Stimulated activated memory B cell treated with anti-CD40 and anti-IgM and Interleukin-4, amounts not matched to agents 10 μg/mL and 1 μg/mL and 100 μg/mL, for 72 hours (primary cell): ENCODE results near the gene GNG2.

Experiments used
- ATAC-seq: fragments of 150-1000 bp; cut with Tn5 transposase; 2 replicates; pipeline ENCODE4 v1.10.0; 2021
- H3K27ac Mint-ChIP-seq: one replicate; pipeline ENCODE4 v1.8.0; 2022; ENCODE audit warnings: mild to moderate bottlenecking, mixed read lengths
- H3K27me3 Mint-ChIP-seq: one replicate; pipeline ENCODE4 v1.8.0; 2022; ENCODE audit warnings: mixed read lengths
- H3K36me3 Mint-ChIP-seq: one replicate; pipeline ENCODE4 v1.8.0; 2022; ENCODE audit warnings: mixed read lengths
- H3K4me1 Mint-ChIP-seq: one replicate; pipeline ENCODE4 v1.8.0; 2022; ENCODE audit warnings: mixed read lengths
- H3K4me3 Mint-ChIP-seq: one replicate; pipeline ENCODE4 v1.8.0; 2022; ENCODE audit warnings: mild to moderate bottlenecking, moderate library complexity, mixed read lengths
- H3K9me3 Mint-ChIP-seq: one replicate; pipeline ENCODE4 v1.8.0; 2022; ENCODE audit warnings: mixed read lengths

Gene GNG2

DNA sequence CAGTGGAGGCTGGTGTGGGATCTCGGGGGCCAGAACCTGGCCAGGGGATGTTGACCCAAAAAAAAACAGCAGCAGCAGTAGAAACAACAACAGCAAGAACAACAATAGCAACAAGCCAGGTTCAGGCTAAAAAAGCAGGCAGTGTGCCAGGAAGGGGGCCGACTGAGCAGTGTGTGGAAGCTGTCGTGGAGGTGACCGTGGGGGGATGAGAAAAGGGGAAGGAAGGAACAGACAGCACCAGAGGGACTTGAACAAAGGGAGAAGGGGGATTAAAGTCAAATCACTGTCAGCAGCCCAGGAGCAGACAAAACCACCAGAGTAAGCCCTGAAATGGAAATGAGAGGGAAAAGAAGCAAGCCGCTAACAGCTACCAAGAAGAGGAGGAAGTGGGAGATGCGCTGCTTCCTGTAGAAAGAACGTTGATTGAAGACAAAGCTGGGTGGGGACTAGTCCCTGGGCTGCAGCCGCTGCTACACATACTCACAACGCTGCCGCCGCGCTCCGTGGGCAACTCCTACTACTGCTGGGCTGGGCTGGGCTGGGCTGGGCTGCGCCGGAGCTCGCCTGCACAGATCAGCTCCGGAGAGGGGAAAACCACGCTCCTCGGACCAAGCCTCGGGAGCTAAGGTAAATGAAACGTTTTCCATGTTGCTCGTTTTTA lies at the start of gene GNG2:
Gene GNG2, plus strand, starts transcription at position 449 of the 661 bp plus-strand sequence. CDS start 90,067 bp downstream, outside the sequence.
- Mint-ChIP-seq H3K36me3 (no peaks in the 10 kb centered on the region), H3K27me3 (no peaks in the 10 kb centered on the region), H3K9me3 (no peaks in the 10 kb centered on the region), H3K27ac (peak within 1 kb of the TSS; percentile 75), H3K4me3 (peak within 1 kb of the TSS; percentile 94), H3K4me1 (peaks cover 51% of the 10 kb centered on the region)
- peak; percentile 98 for ATAC-seq

DNA sequence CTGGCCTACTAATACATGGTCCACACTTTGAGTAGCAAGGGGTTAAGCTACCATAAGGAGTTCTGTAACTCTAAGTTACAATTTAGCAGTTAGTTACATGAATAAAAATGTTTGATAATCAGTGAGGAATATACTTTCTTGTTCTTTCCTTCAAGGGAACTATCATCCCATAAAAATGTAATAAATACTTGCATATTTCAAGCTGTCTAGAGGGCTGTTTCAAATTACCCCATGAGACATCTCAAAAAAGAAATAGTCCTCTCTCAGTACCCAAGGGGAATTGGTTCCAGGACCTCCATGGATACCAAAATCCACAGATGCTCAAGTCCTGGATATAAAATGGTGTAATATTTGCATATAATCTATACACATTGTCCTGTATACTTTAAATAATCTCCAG lies 48.7 kb upstream of the GNG2 start:
- no peak for ATAC-seq
- Mint-ChIP-seq H3K27ac (no peak overlapping the region), H3K4me1 (no peaks in the 10 kb centered on the region), H3K4me3 (no peak overlapping the region), H3K36me3 (no peaks in the 10 kb centered on the region), H3K27me3 (no peaks in the 10 kb centered on the region), H3K9me3 (peaks cover 8% of the 10 kb centered on the region)

DNA sequence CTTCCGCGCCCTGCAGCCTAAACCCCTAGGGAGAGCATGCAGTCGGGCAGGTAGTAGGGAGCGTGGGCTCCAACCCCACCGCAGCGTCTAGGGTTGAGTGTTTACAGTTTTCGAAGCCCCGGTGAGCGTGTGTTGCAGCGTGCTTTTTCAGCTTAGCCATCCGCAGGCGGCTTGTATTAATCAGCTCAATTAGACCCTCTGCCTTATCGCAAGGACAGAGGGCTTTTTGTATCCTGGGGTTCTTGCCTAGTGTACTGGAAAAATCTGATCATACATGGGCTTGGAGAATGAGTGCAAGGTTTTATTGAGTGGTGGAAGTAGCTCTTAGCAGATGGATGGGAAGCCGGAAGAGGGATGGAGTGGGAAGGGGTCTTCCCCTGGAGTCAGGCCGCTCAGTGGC lies 44.4 kb upstream of the GNG2 start:
- Mint-ChIP-seq H3K36me3 (no peaks in the 10 kb centered on the region), H3K4me1 (peaks cover 15% of the 10 kb centered on the region), H3K27me3 (peaks cover 12% of the 10 kb centered on the region), H3K9me3 (no peaks in the 10 kb centered on the region), H3K27ac (no peak overlapping the region), H3K4me3 (no peak overlapping the region)
- ATAC-seq, result no peak

DNA sequence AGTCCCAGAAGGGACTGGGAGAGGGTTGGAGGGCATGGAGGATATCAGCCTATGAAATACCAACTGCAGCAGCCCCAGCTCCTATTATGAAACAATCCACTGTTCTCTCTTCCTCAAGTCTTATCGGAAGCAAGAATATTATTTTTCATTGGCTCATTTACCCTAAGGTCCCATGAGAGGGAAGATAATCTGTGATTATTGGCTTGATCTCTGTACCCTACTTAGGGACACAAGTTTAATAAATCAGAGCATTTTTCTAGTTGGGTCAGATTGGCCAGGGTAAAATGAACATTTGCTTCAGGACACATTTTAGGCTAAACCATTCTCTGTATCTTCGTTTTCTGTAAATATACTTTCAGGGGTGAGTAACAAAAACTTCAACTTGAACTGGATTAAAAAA lies 43.1 kb upstream of the GNG2 start:
- Mint-ChIP-seq H3K27me3 (peaks cover 12% of the 10 kb centered on the region), H3K9me3 (no peaks in the 10 kb centered on the region), H3K27ac (no peak overlapping the region), H3K36me3 (no peaks in the 10 kb centered on the region), H3K4me1 (peaks cover 15% of the 10 kb centered on the region), H3K4me3 (no peak overlapping the region)
- ATAC-seq, result no peak

DNA sequence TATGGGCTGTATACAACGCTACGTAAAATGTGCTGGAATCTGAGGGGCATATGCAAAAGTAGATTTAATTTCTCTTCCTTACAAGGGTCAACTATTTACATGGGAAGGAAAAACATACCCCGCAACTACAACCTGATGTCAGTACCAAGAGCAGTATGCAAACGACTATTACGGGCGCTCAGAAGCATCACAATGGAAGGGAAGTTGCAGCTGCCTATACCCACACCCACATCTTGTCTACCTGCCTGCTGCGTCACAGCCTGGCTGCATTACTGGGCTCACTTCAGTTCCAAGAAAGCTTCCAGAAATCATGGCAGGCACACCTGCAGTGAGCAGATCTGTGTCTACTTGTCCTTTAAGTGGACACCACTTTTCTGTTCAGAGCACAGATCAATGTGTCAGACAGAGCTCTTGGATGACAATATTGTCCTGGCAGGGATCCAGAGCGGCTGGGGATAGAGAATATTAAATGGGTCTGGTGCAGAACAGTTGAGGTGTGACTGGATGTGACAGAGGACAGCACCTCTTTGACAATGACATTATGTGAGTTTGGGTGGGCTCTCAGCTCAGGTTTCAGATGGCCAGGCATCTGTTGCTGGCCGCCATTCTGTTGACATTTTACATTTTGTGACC lies 41.5 kb upstream of the GNG2 start:
- H3K27ac Mint-ChIP-seq, result no peak overlapping the region
- ATAC-seq, result no peak
- peaks cover 12% of the 10 kb centered on the region for H3K27me3 Mint-ChIP-seq
- no peaks in the 10 kb centered on the region for H3K36me3 Mint-ChIP-seq
- no peak overlapping the region for H3K4me3 Mint-ChIP-seq
- H3K9me3 Mint-ChIP-seq, result no peaks in the 10 kb centered on the region
- peaks cover 15% of the 10 kb centered on the region for H3K4me1 Mint-ChIP-seq

DNA sequence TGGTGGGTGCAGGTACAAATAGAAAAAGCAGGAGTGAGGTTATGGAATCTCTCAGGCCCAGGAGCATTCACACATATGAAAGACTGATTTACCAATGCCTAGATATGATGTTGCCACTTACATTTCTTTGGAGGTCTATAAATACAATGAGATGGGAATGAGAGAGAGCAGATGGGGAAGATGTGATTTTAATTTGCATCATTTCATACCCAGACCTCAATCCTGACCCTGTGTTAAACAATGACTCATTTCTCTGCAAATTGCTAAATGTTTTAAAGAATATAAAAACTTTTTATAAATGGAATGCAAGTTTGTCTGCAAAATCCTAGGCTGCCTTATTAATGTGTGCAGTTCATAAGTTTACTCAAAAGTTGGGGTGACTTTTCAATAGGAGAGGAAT lies 38.6 kb upstream of the GNG2 start:
- Mint-ChIP-seq H3K9me3 (no peaks in the 10 kb centered on the region), H3K36me3 (no peaks in the 10 kb centered on the region), H3K4me3 (no peak overlapping the region), H3K27ac (no peak overlapping the region), H3K4me1 (peaks cover 15% of the 10 kb centered on the region), H3K27me3 (peaks cover 12% of the 10 kb centered on the region)
- no peak for ATAC-seq

DNA sequence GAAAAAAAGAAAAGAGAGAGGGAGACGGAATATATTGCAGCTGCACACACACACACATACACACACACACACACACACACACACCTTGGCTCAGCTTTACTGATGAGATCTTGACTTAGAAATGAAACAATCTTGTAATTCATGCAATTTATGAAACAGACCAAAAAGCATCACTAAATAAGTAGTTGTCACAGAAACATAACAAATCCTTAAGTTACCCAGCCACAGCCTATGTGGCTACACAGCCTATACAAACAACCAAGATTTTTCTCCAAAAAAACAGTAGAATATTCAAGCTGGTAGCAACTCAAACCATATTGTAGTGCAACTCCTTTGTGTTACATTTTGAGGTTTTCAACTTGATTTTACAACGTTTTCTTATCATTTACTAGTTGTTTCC lies 37.9 kb upstream of the GNG2 start:
- Mint-ChIP-seq H3K27ac (no peak overlapping the region), H3K4me1 (peaks cover 15% of the 10 kb centered on the region), H3K9me3 (no peaks in the 10 kb centered on the region), H3K36me3 (no peaks in the 10 kb centered on the region), H3K27me3 (peaks cover 12% of the 10 kb centered on the region), H3K4me3 (no peak overlapping the region)
- no peak for ATAC-seq

DNA sequence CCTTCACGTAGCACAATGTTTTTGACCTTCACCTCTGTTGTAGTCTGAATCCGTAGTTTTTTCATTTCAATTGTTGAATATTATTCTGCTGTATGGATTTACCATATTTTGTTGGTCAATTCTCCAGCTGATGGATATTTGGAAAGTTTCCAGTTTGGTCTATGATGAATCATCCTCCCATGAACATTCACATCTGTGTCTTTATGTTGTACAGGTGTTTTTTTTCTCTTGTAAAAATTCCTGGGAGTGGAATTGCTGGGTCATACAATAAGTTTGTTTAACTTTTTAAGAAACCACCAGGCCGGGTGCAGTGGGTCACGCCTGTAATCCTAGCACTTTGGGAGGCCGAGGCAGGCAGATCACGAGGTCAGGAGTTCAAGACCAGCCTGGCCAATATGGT lies 36.7 kb upstream of the GNG2 start:
- Mint-ChIP-seq H3K27me3 (peaks cover 3% of the 10 kb centered on the region), H3K27ac (no peak overlapping the region), H3K4me3 (no peak overlapping the region), H3K9me3 (no peaks in the 10 kb centered on the region), H3K4me1 (peaks cover 10% of the 10 kb centered on the region), H3K36me3 (no peaks in the 10 kb centered on the region)
- ATAC-seq, result no peak

DNA sequence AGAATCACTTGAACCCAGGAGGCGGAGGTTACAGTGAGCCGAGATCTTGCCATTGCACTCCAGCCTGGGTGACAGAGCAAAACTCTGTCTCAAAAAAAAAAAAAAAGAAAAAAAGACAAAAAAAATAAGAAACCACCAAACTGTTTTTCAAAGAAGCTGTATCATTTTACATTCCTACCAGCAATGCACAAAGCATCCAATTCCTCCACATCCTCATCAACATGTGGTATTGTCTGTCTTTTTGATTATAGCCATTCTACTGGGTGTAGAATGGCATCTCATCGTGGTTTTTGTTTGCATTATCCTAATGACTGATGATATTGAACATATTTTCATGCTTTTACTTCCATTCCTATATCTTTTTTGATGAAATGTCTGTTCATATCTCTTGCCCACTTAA lies 36.2 kb upstream of the GNG2 start:
- Mint-ChIP-seq H3K4me1 (peaks cover 6% of the 10 kb centered on the region), H3K36me3 (no peaks in the 10 kb centered on the region), H3K9me3 (no peaks in the 10 kb centered on the region), H3K4me3 (no peak overlapping the region), H3K27ac (no peak overlapping the region), H3K27me3 (no peaks in the 10 kb centered on the region)
- ATAC-seq, result no peak

DNA sequence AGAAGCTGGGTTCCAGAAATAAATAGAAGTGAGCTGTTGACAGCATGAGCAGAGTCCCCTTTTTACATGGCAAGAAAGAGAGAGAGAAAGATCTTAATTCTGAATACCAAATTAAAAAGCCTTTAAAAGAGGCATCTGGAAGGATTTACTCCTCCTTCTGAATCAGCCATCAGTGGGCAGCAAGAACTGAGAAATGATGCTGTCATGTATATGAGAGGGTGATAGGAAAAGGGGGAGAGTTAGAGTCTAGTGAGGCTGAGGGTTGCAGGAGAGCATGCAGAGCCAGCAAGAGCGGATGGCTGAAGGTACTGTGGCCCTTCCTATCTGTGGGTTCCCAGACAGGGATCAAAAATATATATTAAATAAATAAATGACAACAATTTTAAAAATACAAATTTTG lies 34.5 kb upstream of the GNG2 start:
- no peaks in the 10 kb centered on the region for H3K36me3 Mint-ChIP-seq

DNA sequence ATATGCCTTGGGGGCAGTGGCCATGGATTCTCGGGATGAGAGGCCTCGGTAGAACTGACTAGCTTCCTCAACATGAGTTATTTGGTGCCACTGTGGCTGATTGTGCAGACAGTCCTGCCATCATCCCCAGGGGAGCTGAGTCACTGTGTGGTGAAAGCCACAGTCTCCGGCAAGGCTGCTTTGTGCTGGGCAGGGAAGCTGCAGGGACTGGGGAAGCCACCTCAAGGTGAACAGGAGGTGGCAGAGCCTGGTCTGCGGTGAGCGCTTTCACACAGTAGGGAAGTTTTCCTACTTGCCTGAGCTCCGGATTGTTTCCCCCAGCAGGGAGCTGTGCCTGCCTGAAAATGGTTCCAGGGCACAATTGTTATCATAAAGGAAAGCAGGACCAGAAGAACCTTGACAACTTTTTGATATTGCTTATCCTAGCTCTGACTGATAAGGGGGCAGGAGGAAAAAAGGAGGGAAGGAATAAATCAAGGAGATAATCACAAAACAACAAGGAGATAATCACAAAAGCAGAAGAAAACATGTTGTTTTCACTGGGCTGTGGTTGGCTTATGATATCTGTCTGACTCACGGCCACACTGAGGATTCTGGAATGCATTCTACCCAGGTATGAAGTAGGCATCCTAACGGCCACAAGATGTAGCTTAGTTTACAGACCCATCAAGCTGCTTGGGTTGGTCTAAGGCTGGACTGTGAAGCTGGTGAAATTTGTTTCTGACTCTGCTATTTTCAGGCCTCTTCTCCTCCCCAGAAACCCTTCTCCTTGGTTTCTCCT lies 32.2 kb upstream of the GNG2 start:
- Mint-ChIP-seq H3K9me3 (no peaks in the 10 kb centered on the region), H3K4me1 (no peaks in the 10 kb centered on the region), H3K36me3 (no peaks in the 10 kb centered on the region), H3K27me3 (no peaks in the 10 kb centered on the region), H3K27ac (no peak overlapping the region), H3K4me3 (no peak overlapping the region)
- ATAC-seq, result peak; percentile 100

More for the DNA sequence above, 34.5 kb upstream of the GNG2 start:
- Mint-ChIP-seq H3K4me3 (no peak overlapping the region), H3K27me3 (no peaks in the 10 kb centered on the region), H3K27ac (no peak overlapping the region), H3K9me3 (no peaks in the 10 kb centered on the region), H3K4me1 (no peaks in the 10 kb centered on the region)
- ATAC-seq, result no peak

DNA sequence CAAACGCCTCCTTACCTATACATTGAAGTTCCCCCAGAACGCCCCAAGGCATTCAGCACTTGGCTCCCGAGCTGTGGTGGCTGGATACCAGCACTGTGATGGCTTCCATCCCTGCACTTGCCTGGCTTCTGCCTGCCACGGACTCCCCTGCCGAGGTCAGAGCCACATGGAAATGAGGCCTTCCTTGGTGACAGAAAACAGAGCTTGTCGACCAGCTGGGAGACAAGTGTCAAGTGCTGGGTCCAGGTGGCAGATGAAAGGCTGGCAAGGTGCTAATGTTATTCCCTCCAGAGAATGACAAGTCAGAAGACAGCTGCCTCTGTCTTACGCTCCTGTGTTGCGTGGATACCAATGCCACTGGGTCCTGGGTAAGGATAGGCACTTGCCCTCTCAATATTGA lies 26.2 kb upstream of the GNG2 start:
- Mint-ChIP-seq H3K4me1 (no peaks in the 10 kb centered on the region), H3K4me3 (no peak overlapping the region), H3K9me3 (no peaks in the 10 kb centered on the region), H3K27ac (no peak overlapping the region), H3K27me3 (no peaks in the 10 kb centered on the region), H3K36me3 (no peaks in the 10 kb centered on the region)
- ATAC-seq, result no peak

DNA sequence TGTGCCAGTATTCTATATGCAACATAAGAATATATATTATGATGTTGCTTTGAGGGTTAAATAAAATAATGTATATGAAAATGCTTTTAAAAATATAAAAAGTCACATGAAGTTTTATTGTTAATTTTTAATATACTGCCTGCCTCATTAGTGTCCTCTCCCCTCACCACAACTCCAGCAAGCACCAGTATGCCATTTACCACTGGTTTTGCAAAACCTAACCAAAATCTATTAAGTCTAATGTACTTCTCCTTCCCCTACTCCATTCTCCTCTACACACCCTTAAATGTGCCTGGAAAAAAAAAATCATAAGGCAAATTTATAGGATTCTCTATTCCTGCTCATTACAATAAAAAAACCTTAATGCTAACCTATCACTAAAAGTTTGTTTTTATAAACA lies 24.0 kb upstream of the GNG2 start:
- ATAC-seq, result no peak
- Mint-ChIP-seq H3K4me1 (no peaks in the 10 kb centered on the region), H3K36me3 (no peaks in the 10 kb centered on the region), H3K9me3 (no peaks in the 10 kb centered on the region), H3K27ac (no peak overlapping the region), H3K27me3 (no peaks in the 10 kb centered on the region), H3K4me3 (no peak overlapping the region)

DNA sequence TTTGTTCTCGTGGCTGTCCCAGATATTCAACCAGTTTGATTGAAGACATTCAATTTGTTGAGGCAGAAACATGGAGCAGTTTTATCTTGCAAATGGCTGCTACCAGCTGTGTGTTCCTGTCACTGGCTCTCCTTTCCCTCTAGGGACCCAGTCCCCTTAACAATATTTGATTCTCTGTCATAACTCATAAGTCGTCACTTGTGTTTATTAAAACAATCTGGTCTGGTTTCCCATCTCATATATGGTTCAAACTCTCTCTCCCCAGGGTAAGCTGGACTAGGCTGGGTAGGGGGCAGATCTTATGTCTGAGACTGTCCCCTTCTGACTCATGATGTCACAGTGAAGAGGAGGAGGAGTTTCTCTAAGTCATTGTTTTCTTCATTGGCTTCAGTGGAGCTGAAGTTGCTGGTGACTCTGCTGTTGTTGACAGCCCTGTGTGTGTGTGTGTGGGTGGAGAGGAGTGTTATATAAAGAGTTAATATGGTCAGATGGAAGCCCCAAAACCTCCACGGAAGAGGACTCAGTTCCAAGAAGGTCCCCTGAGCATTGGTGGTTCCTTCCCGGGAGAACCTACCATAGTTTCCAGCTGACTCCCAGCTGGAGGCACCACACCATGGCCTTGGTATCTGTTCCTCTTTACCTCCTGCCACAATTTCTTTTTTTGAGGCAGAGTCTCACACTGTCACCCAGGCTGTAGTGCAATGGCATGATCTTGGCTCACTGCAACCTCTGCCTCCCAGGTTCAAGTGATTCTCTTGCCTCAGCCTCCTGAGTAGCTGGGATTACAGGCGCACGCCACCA lies 16.1 kb upstream of the GNG2 start:
- Mint-ChIP-seq H3K4me1 (peaks cover 60% of the 10 kb centered on the region), H3K9me3 (no peaks in the 10 kb centered on the region), H3K4me3 (peak overlapping the region; percentile 38), H3K27ac (peak overlapping the region; percentile 86), H3K27me3 (no peaks in the 10 kb centered on the region), H3K36me3 (no peaks in the 10 kb centered on the region)
- ATAC-seq, result peak; percentile 75

DNA sequence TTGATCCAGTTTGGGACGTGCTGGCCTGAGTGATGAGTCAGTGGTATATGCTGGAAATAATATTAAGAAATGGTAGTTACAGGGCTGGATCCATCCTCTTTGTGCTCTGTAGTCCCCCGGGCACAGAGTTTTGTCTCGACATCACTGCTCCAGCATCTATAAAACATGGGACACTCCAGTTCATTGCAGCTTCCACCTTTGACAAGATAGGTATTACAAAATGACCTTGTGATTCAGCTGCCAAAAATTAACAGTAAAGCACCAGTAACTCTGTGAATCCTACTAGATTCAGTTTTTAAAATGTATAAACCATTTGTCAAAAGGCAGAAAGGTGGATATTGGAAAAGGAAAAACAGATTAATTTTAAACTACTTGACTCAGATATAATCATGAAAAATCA lies 14.6 kb upstream of the GNG2 start:
- Mint-ChIP-seq H3K36me3 (peaks cover 5% of the 10 kb centered on the region), H3K4me3 (no peak overlapping the region), H3K9me3 (peaks cover 5% of the 10 kb centered on the region), H3K27ac (peak overlapping the region; percentile 86), H3K4me1 (peaks cover 61% of the 10 kb centered on the region), H3K27me3 (no peaks in the 10 kb centered on the region)
- no peak for ATAC-seq
